ENCODE results near the gene HHIPL1. TPM values are rescaled to one million over a fixed set of nuclear protein-coding genes. Genes with fewer than 3 reads are reported as not detected.

HHIPL1 gene
- polyA plus RNA-seq, 1 experiment, result 1.1 TPM

DNA sequence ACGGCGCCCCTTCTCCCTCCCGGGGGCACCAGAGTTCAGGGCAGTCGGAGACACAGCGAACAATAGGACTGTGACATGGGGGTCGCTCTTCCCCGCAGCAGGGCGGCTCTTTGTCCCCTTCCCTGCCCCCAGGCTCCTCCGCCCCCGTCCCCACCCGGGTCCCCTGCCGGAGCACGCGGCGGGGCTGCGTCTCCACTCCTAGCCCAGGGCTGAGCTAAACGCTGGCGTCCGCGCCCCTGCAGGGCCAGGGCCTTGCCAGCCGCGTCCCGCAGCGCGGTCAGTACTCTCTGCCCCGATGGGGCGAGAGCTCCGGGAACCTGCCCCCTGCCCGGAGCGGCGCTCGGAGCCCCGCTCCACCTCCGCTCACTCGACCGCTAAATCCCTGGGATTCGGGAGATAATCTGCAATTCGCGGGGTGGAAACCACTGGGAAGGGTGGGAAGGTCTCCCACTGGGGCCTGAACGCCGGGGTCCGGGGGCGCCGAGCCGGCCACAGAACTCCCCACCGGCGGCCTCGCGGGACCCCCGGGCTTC lies 40.1 kb upstream of the HHIPL1 start:
- no peaks in the 10 kb centered on the region for H3K27me3 ChIP-seq (ENCODE audit: control insufficient read depth, insufficient read depth, low read length)
- no peak for TF ChIP-seq CTCF (IDR thresholded peaks at IDR 0.05; ENCODE audit: low read depth, low read length)
- CTCF ChIA-PET, result interaction anchor here (0.8 to 1.0 kb wide), 3 partner anchors 15 to 87 kb away, joined by 3 read pairs; no protein-coding TSS in a partner anchor
- no peaks in the 10 kb centered on the region; the same call in 1 of the 2 replicates for H3K9me3 ChIP-seq (ENCODE audit: control insufficient read depth, insufficient read depth, low read length)
- DNase-seq (ENCODE audit: low read depth, low spot score), result no peak
- peak overlapping the region; percentile 68 for H3K4me3 ChIP-seq (ENCODE audit: low read depth, low read length)
- H3K27ac ChIP-seq (ENCODE audit: low read depth, low read length), result peak overlapping the region; percentile 65
- POLR2A ChIA-PET, result interaction anchor here (0.8 to 2.1 kb wide), 4 partner anchors 11 to 83 kb away, joined by 3 to 5 read pairs (median 3); no protein-coding TSS in a partner anchor

GRCh38 chr14:99605299-99605961 lies 39.5 kb upstream of the HHIPL1 start:
- POLR2A ChIA-PET, result interaction anchor here (0.6 to 2.1 kb wide), 4 partner anchors 17 to 428 kb away, joined by 3 to 5 read pairs (median 3); no protein-coding TSS in a partner anchor
- Histone ChIP-seq H3K27ac (ENCODE audit: low read depth, low read length) (peak overlapping the region; percentile 39), H3K4me3 (ENCODE audit: low read depth, low read length) (peak overlapping the region; percentile 68), H3K9me3 (ENCODE audit: control insufficient read depth, insufficient read depth, low read length) (no peaks in the 10 kb centered on the region; the same call in 1 of the 2 replicates), H3K27me3 (ENCODE audit: control insufficient read depth, insufficient read depth, low read length) (no peaks in the 10 kb centered on the region)
- no peak for TF ChIP-seq CTCF (IDR thresholded peaks at IDR 0.05; ENCODE audit: low read depth, low read length)
- CTCF ChIA-PET, result interaction anchor here (0.7 to 1.7 kb wide), 7 partner anchors 16 to 88 kb away, joined by 3 to 5 read pairs (median 3); no protein-coding TSS in a partner anchor
- no peak for DNase-seq (ENCODE audit: low read depth, low spot score)

- ChIA-PET POLR2A (interaction anchor here (0.6 to 1.0 kb wide), 2 partner anchors 16 to 17 kb away, joined by 3 read pairs; no protein-coding TSS in a partner anchor), CTCF (interaction anchor here (0.7 to 1.7 kb wide), 4 partner anchors 22 to 84 kb away, joined by 3 to 5 read pairs (median 4); no protein-coding TSS in a partner anchor)
- Histone ChIP-seq H3K27me3 (ENCODE audit: control insufficient read depth, insufficient read depth, low read length) (no peaks in the 10 kb centered on the region), H3K27ac (ENCODE audit: low read depth, low read length) (no peak overlapping the region), H3K9me3 (ENCODE audit: control insufficient read depth, insufficient read depth, low read length) (no peaks in the 10 kb centered on the region; the same call in 1 of the 2 replicates), H3K4me3 (ENCODE audit: low read depth, low read length) (no peak overlapping the region)
- DNase-seq (ENCODE audit: low read depth, low spot score), result no peak
- no peak for TF ChIP-seq CTCF (IDR thresholded peaks at IDR 0.05; ENCODE audit: low read depth, low read length)
Observed at GRCh38 chr14:99606359-99606758, 38.6 kb upstream of the HHIPL1 start.

GRCh38 chr14:99608591-99608990 lies 36.3 kb upstream of the HHIPL1 start:
- H3K4me3 ChIP-seq (ENCODE audit: low read depth, low read length), result no peak overlapping the region
- no peak overlapping the region for H3K27ac ChIP-seq (ENCODE audit: low read depth, low read length)
- CTCF ChIA-PET, result interaction anchor here (0.6 to 2.2 kb wide), 9 partner anchors 12 to 85 kb away, joined by 3 to 16 read pairs (median 3); no protein-coding TSS in a partner anchor
- H3K9me3 ChIP-seq (ENCODE audit: control insufficient read depth, insufficient read depth, low read length), result no peaks in the 10 kb centered on the region
- DNase-seq (ENCODE audit: low read depth, low spot score), result no peak
- no peaks in the 10 kb centered on the region for H3K27me3 ChIP-seq (ENCODE audit: control insufficient read depth, insufficient read depth, low read length)
- POLR2A ChIA-PET, result no interaction called here
- no peak for TF ChIP-seq CTCF (IDR thresholded peaks at IDR 0.05; ENCODE audit: low read depth, low read length)

All from AG04450 (cell line).